ENCODE results near the gene FAM219A.

The FAM219A gene

GRCh38 chr9:34506623-34507022, 48.3 kb upstream of the FAM219A start:
- no peak overlapping the region for H3K4me3 ChIP-seq (ENCODE audit: low read depth, low read length)
- ChIA-PET POLR2A (no interaction called here), CTCF (interaction anchor here (0.6 to 1.9 kb wide), 6 partner anchors 41 to 428 kb away, joined by 3 to 10 read pairs (median 6); no protein-coding TSS in a partner anchor)
- no peaks in the 10 kb centered on the region for H3K9me3 ChIP-seq (ENCODE audit: control insufficient read depth, insufficient read depth, low read depth, low read length)
- TF ChIP-seq PATZ1 (tag by site-specific recombination; IDR thresholded peaks at IDR 0.05) (no peak), GLIS1 (tag by site-specific recombination; IDR thresholded peaks at IDR 0.05) (peak; percentile 59), ZNF350 (tag by site-specific recombination; IDR thresholded peaks at IDR 0.05) (no peak), ZNF248 (tag by site-specific recombination; IDR thresholded peaks at IDR 0.05) (no peak), PRDM4 (tag by site-specific recombination; IDR thresholded peaks at IDR 0.05) (no peak)
- no peaks in the 10 kb centered on the region for H3K36me3 ChIP-seq (ENCODE audit: control insufficient read depth in 2 of 2, insufficient read depth in 1 of 2, low read length in 2 of 2)
- H3K27ac ChIP-seq (ENCODE audit: extremely low read depth, low read depth, low read length), result no peak overlapping the region
- no peaks in the 10 kb centered on the region for H3K4me1 ChIP-seq (ENCODE audit: control insufficient read depth, insufficient read depth, low read length)

- POLR2A ChIA-PET, result no interaction called here
- TF ChIP-seq ZNF704 (tag by site-specific recombination; IDR thresholded peaks at IDR 0.05) (no peak), KLF16 (tag by site-specific recombination; IDR thresholded peaks at IDR 0.05) (peak; percentile 31; the same call in 1 of the 2 replicates), OSR2 (tag by site-specific recombination; IDR thresholded peaks at IDR 0.05) (0 out of 2 replicates have a peak, but pooled peaks have one; percentile 12), EGR2 (tag by site-specific recombination; IDR thresholded peaks at IDR 0.05; ENCODE audit: low read depth) (no peak), ZNF391 (tag by site-specific recombination; IDR thresholded peaks at IDR 0.05; ENCODE audit: borderline replicate concordance, low read depth) (no peak), GLIS1 (tag by site-specific recombination; IDR thresholded peaks at IDR 0.05) (peak; percentile 82), ZNF335 (tag by site-specific recombination; conservative IDR thresholded peaks at IDR 0.05) (no peak)
- CTCF ChIA-PET, result interaction anchor here (0.9 to 11.0 kb wide), 6 partner anchors 14 to 102 kb away, joined by 3 to 132 read pairs (median 9); no protein-coding TSS in a partner anchor
- H3K36me3 ChIP-seq (ENCODE audit: control insufficient read depth in 2 of 2, insufficient read depth in 1 of 2, low read length in 2 of 2), result no peaks in the 10 kb centered on the region
- H3K9me3 ChIP-seq (ENCODE audit: control insufficient read depth, insufficient read depth, low read depth, low read length), result no peaks in the 10 kb centered on the region
- no peaks in the 10 kb centered on the region for H3K4me1 ChIP-seq (ENCODE audit: control insufficient read depth, insufficient read depth, low read length)
- H3K27ac ChIP-seq (ENCODE audit: extremely low read depth, low read depth, low read length), result no peak overlapping the region
- H3K4me3 ChIP-seq (ENCODE audit: low read depth, low read length), result no peak overlapping the region
Measured at GRCh38 chr9:34505370-34506120, 47.2 kb upstream of the FAM219A start.

GRCh38 chr9:34503406-34503805, 45.0 kb upstream of the FAM219A start:
- no peak for TF ChIP-seq ZNF416 (tag by site-specific recombination; IDR thresholded peaks at IDR 0.05)
- no peak for TF ChIP-seq ZFP3 (tag by site-specific recombination; IDR thresholded peaks at IDR 0.05; ENCODE audit: low read depth)
- no peak for TF ChIP-seq KLF8 (tag by site-specific recombination; IDR thresholded peaks at IDR 0.05)
- POLR2A ChIA-PET, result interaction anchor here (1.2 kb wide), 1 partner anchor 126 kb away, joined by 4 read pairs; the partner anchor contains the start of gene MYORG
- H3K27ac ChIP-seq (ENCODE audit: extremely low read depth, low read depth, low read length), result no peak overlapping the region

More at GRCh38 chr9:34503406-34503805, 45.0 kb upstream of the FAM219A start:
- H3K4me3 ChIP-seq (ENCODE audit: low read depth, low read length), result no peak overlapping the region
- no peaks in the 10 kb centered on the region for H3K9me3 ChIP-seq (ENCODE audit: control insufficient read depth, insufficient read depth, low read depth, low read length)
- H3K4me1 ChIP-seq (ENCODE audit: control insufficient read depth, insufficient read depth, low read length), result no peaks in the 10 kb centered on the region
- CTCF ChIA-PET, result interaction anchor here (0.6 to 11.0 kb wide), 16 partner anchors 11 to 536 kb away, joined by 3 to 132 read pairs (median 4); no protein-coding TSS in a partner anchor
- H3K36me3 ChIP-seq (ENCODE audit: control insufficient read depth in 2 of 2, insufficient read depth in 1 of 2, low read length in 2 of 2), result no peaks in the 10 kb centered on the region

Measured in HEK293 (cell line).